Measurements from ENCODE around the gene GPI.

GRCh38 chr19:34386645-34387445, 21.8 kb downstream of the GPI start:
- no peak for TF ChIP-seq CTCF (conservative IDR thresholded peaks at IDR 0.05; ENCODE audit: low read depth, low read length)
- TF ChIP-seq EZH2phosphoT487 (IDR thresholded peaks at IDR 0.05; ENCODE audit: borderline replicate concordance, low read length) = no peak

All from PC-3 (cell line).